GM12878 (cell line): ENCODE data around the gene SLC29A2. TPM values are rescaled to one million over a fixed set of nuclear protein-coding genes. Genes with fewer than 3 reads are reported as not detected.

ENCODE experiments used
- ATAC-seq: fragments of 200-7000 bp; cut with Tn5 transposase; 3 replicates; pipeline ENCODE4 v1.9.1; 2020; ENCODE audit warnings: mild to moderate bottlenecking, moderate library complexity
- BruUV-seq: library from RNA; stranded (reverse); fragments of 400-500 nt; replicated peaks from 2 replicates; lab custom pipeline; 2021; lab: Mats Ljungman, UMichigan
- CTCF ChIA-PET: fragments of 300-600 bp; sonication (Branson Sonifier 250); formaldehyde crosslinking; extraction: SDS; loops from one replicate; lab custom pipeline; 2021; ENCODE audit warnings: inconsistent platforms; lab: Yijun Ruan, JAX
- POLR2A ChIA-PET: fragments of 350-600 bp; formaldehyde crosslinking; extraction: SDS; loops from one replicate; lab custom pipeline; 2021; ENCODE audit warnings: inconsistent platforms; lab: Charles Lee
- RAD21 ChIA-PET: fragments of 300-600 bp; sonication (Branson Sonifier 250); formaldehyde crosslinking; loops from one replicate; lab custom pipeline; 2023; ENCODE audit warnings: antibody characterized with exemption; ENCODE audit not compliant: unreplicated experiment; lab: Charles Lee
- SMC1A ChIA-PET: fragments of 300-600 bp; sonication (Branson Sonifier 250); formaldehyde crosslinking; loops from one replicate; lab custom pipeline; 2023; ENCODE audit not compliant: unreplicated experiment, uncharacterized antibody; lab: Charles Lee
- DNase-seq: peaks from one replicate; pipeline ENCODE4 v3.0.0-alpha.2; 2011; ENCODE audit warnings: low read depth, low spot score
- FAIRE-seq: peaks from 3 replicates; lab custom pipeline; 2011; peaks lifted over from hg19 to GRCh38; lab: Jason Lieb, UNC
- H2AFZ ChIP-seq: 2 replicates; pipeline ENCODE4 v1.6.0; 2011; ENCODE audit warnings: low read depth, low read length, control low read depth; ENCODE audit not compliant: control insufficient read depth
- H3K27ac ChIP-seq: 2 replicates; pipeline ENCODE4 v1.5.1; 2011; ENCODE audit warnings: control low read depth; ENCODE audit not compliant: control insufficient read depth, insufficient read depth
- H3K27me3 ChIP-seq, 2 experiments: replicated peaks in 1 of 2; 2 replicates each; pipeline versions ENCODE4 v1.6.0 to v1.6.1; 2011; ENCODE audit warnings: low read length in 1 of 2; ENCODE audit not compliant: control insufficient read depth in 2 of 2, insufficient read depth in 2 of 2
- H3K36me3 ChIP-seq, 2 experiments: 2 replicates each; pipeline ENCODE4 v1.5.1; 2011; ENCODE audit warnings: low read length in 1 of 2; ENCODE audit not compliant: control insufficient read depth in 2 of 2, insufficient read depth in 2 of 2
- H3K4me1 ChIP-seq: 2 replicates; pipeline ENCODE4 v1.6.1; 2011; ENCODE audit warnings: mild to moderate bottlenecking, low read length, moderate library complexity, mixed read lengths; ENCODE audit not compliant: control insufficient read depth, insufficient read depth
- H3K4me2 ChIP-seq: 2 replicates; pipeline ENCODE4 v1.6.0; 2011; ENCODE audit warnings: control low read depth; ENCODE audit not compliant: control insufficient read depth, insufficient read depth
- H3K4me3 ChIP-seq: fragments of 200-600 bp; sonication (generic); 2 replicates; pipeline ENCODE4 v1.5.1; 2016
- H3K79me2 ChIP-seq: 2 replicates; pipeline ENCODE4 v1.6.0; 2011; ENCODE audit warnings: low read length; ENCODE audit not compliant: control insufficient read depth, insufficient read depth
- H3K9ac ChIP-seq: 2 replicates; pipeline ENCODE4 v1.8.0; 2011; ENCODE audit warnings: low read length, control low read depth, mixed read lengths; ENCODE audit not compliant: control insufficient read depth, insufficient read depth
- H3K9me3 ChIP-seq: replicated peaks from 3 replicates; pipeline ENCODE4 v1.5.1; 2011; ENCODE audit warnings: mild to moderate bottlenecking, low read length; ENCODE audit not compliant: control insufficient read depth, insufficient read depth
- H4K20me1 ChIP-seq: 2 replicates; pipeline ENCODE4 v1.6.0; 2011; ENCODE audit not compliant: control insufficient read depth, insufficient read depth
- MLLT1 ChIP-seq: fragments of 450-650 bp; IDR thresholded peaks from 2 replicates; pipeline ENCODE4 v1.6.1; 2016; ENCODE audit warnings: mild to moderate bottlenecking
- WGBS: methylation state at CpG from one replicate; pipeline ENCODE4 v1.1.6; 2016; ENCODE audit warnings: low lambda C conversion rate; ENCODE audit not compliant: insufficient replicate concordance, insufficient coverage; ENCODE audit errors: missing lambda C conversion rate; 5-methylcytosine and 5-hydroxymethylcytosine counted together
- in situ Hi-C: fragments of 300-500 bp; cut with MboI; formaldehyde crosslinking; loops from 9 replicates; pipeline ENCODE4 v1.14.3; 2018; ENCODE audit warnings: mixed read lengths
- intact Hi-C: fragments of 100-400 bp; cut with micrococcal nuclease; formaldehyde crosslinking; loops from one replicate; pipeline ENCODE4 v1.14.2; 2022; ENCODE audit not compliant: unreplicated experiment
- polyA plus RNA-seq, 11 experiments: library from polyadenylated mRNA; depleted of rRNA in 4 of 11; unstranded in 6 of 11; stranded (reverse) in 5 of 11; fragments of >200 nt; fragmentation: Nextera tagmentation in 4 of 11; fragmentation: Illumina TruSeq in 1 of 11; extraction: Ambion mirVana in 4 of 11; extraction: Trizol in 1 of 11; gene quantifications; 1 replicate in 1 of 11; 2 replicates in 10 of 11; pipeline versions ENCODE4 v1.2.1 to v1.2.3, GENCODE V29; 2011 to 2016; ENCODE audit warnings: inconsistent platforms in 2 of 11, missing spikeins in 2 of 11, low read depth in 1 of 11
- total RNA-seq, 4 experiments: library from RNA; depleted of rRNA in 3 of 4; stranded (reverse); fragments of >200 nt in 3 of 4; fragmentation: Illumina TruSeq in 1 of 4; extraction: Trizol in 1 of 4; gene quantifications; 2 replicates each; pipeline versions ENCODE4 v1.2.1 to v1.2.3, GENCODE V29; 2013 to 2021

Gene SLC29A2
- total and polyA plus RNA-seq, 10 of the 15 experiments (the other 5 are each of a cell fraction or from before 2014, with no cell fraction given), result 0.27 to 7.5 (median 2.2) TPM

DNA sequence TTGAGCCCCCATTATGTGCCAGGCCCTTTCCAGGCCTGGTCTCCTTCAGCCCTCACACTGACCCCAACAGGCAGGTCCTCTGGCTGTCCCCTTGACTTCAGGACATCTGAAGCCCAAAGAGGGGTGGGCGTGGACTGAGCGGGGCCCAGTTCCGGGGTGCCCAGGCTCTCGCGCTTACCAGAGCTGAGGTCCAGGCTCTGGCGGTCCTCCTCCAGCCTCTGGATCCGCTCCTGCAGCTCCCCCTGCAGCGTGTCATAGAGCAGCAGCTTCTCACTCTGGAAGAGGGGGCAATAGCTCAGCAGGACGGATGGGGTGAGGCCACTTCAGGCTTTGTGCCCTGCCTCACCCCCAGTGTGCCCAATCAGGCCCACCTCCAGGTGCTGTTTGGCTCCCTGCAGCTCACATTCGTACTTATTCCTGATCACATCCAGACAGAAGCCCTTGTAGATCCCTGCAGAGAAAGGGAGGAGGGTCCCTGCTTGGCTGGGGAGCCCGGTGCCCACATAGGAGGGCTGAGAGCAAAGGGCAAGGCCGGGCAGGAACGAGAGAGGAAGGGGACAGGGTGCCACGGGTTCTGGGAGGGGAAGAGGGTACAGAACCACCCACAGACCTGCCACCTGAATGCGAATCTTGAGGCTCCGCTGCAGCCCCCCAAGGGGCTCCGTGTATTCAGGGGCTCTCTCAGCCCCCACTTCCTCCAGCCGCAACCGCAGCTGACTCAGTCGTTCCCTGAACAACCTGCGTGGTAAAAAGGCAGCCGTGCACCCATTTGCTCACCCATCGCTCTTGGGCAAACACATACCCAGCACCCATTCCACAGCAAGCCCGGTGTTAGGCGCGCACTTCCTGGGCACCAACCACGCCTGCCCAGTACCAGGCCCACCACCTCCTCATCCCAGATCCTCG lies 30.7 kb downstream of the SLC29A2 start:
- RAD21 ChIA-PET, result no interaction called here
- no peak overlapping the region for H3K4me2 ChIP-seq
- POLR2A ChIA-PET, result no interaction called here
- CTCF ChIA-PET, result interaction anchor here (0.6 to 7.4 kb wide), 2 partner anchors 29 to 43 kb away, joined by 3 to 44 read pairs; no protein-coding TSS in a partner anchor
- H3K27ac ChIP-seq, result no peak overlapping the region
- SMC1A ChIA-PET, result interaction anchor here (0.6 to 1.2 kb wide), 2 partner anchors 45 to 497 kb away, joined by 3 to 4 read pairs; no protein-coding TSS in a partner anchor
- intact Hi-C loops (no loop called here), in situ Hi-C loops (no loop called here)
- no peak overlapping the region for H3K4me3 ChIP-seq
- no peak overlapping the region for H3K9ac ChIP-seq
- BruUV-seq, result no TSS peak
- peaks cover 30% of the 10 kb centered on the region for H3K4me1 ChIP-seq
- no peak for DNase-seq
- no peaks in the 10 kb centered on the region for H3K27me3 ChIP-seq
- peaks cover 0 to 19% of the 10 kb centered on the region in 2 experiments; a peak in 3 of 4 replicates for H3K36me3 ChIP-seq
- peaks cover 17% of the 10 kb centered on the region for H3K79me2 ChIP-seq
- no peaks in the 10 kb centered on the region for H3K9me3 ChIP-seq
- H2AFZ ChIP-seq, result no peak overlapping the region
- no peak for FAIRE-seq
- no peak for ATAC-seq
- TF ChIP-seq MLLT1, result no peak
- TF ChIP-seq, all 136 proteins: peak for 0
- no peaks in the 10 kb centered on the region for H4K20me1 ChIP-seq
- WGBS, result 88% methylated on average over 25 of the region's 28 CpGs
